C4-2B (cell line): Measurements from ENCODE around the gene STAT3.
"Not testable (repeated sequence)": the region's sequence is repeated elsewhere in the genome, so short reads cannot be mapped to it uniquely, and the experiment has no call there.

Experiments used
- H3K27ac ChIP-seq: fragments of 450-650 bp; 2 replicates; pipeline ENCODE4 v1.5.1; 2017
- ZFX ChIP-seq: fragments of 450-650 bp; IDR thresholded peaks from 2 replicates; pipeline ENCODE4 v1.6.1; 2017
- TF ChIP-seq, protein P1 (sequence below): fragments of 450-650 bp; conservative IDR thresholded peaks from 2 replicates; pipeline ENCODE4 v1.5.1; 2017; ENCODE audit warnings: mild to moderate bottlenecking

STAT3 gene

DNA sequence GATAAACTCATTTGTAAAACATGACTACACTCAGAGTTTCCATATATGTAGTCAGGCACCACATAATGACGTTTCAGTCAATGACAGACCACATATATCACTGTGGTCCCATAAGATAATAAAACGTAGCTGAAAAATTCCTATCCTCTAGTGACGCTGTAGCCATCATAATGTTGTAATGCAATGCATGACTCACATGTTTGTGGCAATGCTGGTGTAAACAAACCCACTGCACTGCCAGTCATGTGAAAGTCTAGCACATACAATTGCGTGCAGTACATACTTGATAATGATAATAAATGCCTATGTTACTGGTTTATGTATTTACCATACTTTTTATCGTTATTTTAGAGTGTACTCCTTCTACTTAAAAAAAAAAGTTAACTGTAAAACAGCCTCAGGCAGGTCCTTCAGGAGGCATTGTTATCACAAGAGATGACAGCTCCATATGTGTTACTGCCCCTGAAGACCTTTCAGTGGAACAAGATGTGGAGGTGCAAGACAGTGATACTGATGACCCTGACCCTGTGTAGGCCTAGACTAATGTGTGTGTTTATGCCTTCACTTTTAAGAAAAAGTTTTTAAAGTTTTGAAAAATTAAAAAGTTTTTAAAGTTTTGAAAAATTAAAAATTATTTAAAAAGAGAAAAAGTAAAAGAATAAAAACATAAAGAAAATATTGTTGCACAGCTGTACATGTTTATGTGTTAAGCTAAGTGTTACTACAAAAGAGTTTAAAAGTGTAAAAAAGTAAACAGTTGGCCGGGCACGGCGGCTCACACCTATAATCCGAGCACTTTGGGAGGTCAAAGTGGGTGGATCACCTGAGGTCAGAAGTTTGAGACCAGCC, 121.1 kb downstream of the STAT3 start:
- TF ChIP-seq, protein P1, sequence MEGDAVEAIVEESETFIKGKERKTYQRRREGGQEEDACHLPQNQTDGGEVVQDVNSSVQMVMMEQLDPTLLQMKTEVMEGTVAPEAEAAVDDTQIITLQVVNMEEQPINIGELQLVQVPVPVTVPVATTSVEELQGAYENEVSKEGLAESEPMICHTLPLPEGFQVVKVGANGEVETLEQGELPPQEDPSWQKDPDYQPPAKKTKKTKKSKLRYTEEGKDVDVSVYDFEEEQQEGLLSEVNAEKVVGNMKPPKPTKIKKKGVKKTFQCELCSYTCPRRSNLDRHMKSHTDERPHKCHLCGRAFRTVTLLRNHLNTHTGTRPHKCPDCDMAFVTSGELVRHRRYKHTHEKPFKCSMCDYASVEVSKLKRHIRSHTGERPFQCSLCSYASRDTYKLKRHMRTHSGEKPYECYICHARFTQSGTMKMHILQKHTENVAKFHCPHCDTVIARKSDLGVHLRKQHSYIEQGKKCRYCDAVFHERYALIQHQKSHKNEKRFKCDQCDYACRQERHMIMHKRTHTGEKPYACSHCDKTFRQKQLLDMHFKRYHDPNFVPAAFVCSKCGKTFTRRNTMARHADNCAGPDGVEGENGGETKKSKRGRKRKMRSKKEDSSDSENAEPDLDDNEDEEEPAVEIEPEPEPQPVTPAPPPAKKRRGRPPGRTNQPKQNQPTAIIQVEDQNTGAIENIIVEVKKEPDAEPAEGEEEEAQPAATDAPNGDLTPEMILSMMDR = no peak
- no peak for TF ChIP-seq ZFX
- H3K27ac ChIP-seq = no peak overlapping the region

DNA sequence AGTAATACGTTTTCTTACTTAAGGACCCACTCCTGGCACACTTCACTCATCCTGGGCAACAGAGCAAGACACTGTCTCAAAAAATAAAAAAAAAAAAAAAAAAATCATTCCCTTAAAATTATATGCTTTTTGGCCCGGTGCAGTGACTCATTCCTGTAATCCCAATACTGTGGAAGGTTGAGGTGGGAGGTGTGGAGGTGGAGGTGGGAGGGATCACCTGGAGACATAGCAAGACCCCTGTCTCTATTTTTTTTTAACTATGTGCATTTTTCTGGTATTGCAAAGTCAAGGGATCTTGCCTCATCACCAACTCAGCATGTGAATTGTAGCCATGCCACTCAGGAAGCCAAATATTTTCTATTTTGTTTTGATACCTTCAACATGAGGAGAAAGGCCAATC, 121.8 kb downstream of the STAT3 start:
- no peak overlapping the region for H3K27ac ChIP-seq
- TF ChIP-seq ZFX = no peak
- TF ChIP-seq, protein P1 = no peak

DNA sequence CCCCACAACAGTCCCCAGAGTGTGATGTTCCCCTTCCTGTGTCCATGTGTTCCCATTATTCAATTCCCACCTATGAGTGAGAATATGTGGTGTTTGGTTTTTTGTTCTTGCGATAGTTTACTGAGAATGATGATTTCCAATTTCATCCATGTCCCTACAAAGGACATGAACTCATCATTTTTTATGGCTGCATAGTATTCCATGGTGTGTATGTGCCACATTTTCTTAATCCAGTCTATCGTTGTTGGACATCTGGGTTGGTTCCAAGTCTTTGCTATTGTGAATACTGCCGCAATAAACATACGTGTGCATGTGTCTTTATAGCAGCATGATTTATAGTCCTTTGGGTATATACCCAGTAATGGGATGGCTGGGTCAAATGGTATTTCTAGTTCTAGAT, 123.9 kb downstream of the STAT3 start:
- not testable (repeated sequence) for H3K27ac ChIP-seq
